GM19324 (cell line): Measurements from ENCODE around the gene GJC2.
A peak's percentile ranks its signal among the peaks of the same experiment; 100 is the strongest.
"Not testable (repeated sequence)": the region's sequence is repeated elsewhere in the genome, so short reads cannot be mapped to it uniquely, and the experiment has no call there.

Experiments
- ATAC-seq: cut with Tn5 transposase; IDR thresholded peaks from one replicate; pipeline ENCODE4 v1.9.1; 2021; ENCODE audit warnings: mild to moderate bottlenecking, moderate library complexity; ENCODE audit not compliant: unreplicated experiment, low FRiP score

The GJC2 gene

GRCh38 chr1:228149406-228150119 is at the start of gene GJC2:
TSS of gene GJC2 (plus strand) at chr1:228149930. CDS start at chr1:228157759, 7,829 bp downstream.
- ATAC-seq: no peak

GRCh38 chr1:228100822-228101613 is 48.7 kb upstream of the GJC2 start:
- no peak for ATAC-seq

- no peak for ATAC-seq
Observed at GRCh38 chr1:228101614-228101993, 48.1 kb upstream of the GJC2 start.

GRCh38 chr1:228101994-228102790 is 47.5 kb upstream of the GJC2 start:
- no peak for ATAC-seq

- peak; percentile 82 for ATAC-seq
Observed at GRCh38 chr1:228102791-228103620, 46.7 kb upstream of the GJC2 start, which contains the start of gene C1orf35. TSS of gene C1orf35 (minus strand) at chr1:228103325. CDS start at chr1:228103227, 98 bp downstream.

- ATAC-seq: no peak
Observed at GRCh38 chr1:228104526-228105269, 45.0 kb upstream of the GJC2 start.

GRCh38 chr1:228105270-228105995 is 44.3 kb upstream of the GJC2 start:
- no peak for ATAC-seq

GRCh38 chr1:228105996-228106799 is 43.5 kb upstream of the GJC2 start:
- no peak for ATAC-seq

GRCh38 chr1:228106800-228107054 is 43.0 kb upstream of the GJC2 start:
- ATAC-seq: no peak

- ATAC-seq: no peak
Observed at GRCh38 chr1:228107636-228108035, 42.1 kb upstream of the GJC2 start.

GRCh38 chr1:228108055-228108690 is 41.6 kb upstream of the GJC2 start:
- ATAC-seq: no peak

- no peak for ATAC-seq
Observed at GRCh38 chr1:228108742-228109072, 41.0 kb upstream of the GJC2 start.

GRCh38 chr1:228109073-228109961 is 40.4 kb upstream of the GJC2 start, which contains the start of gene MRPL55:
TSS of gene MRPL55 (minus strand) at chr1:228109299. CDS start at chr1:228108260, 1,039 bp downstream.
- peak; percentile 93 for ATAC-seq

- ATAC-seq: no peak
Observed at GRCh38 chr1:228109962-228110488, 39.7 kb upstream of the GJC2 start.

- no peak for ATAC-seq
Observed at GRCh38 chr1:228110556-228110955, 39.2 kb upstream of the GJC2 start.

GRCh38 chr1:228111315-228111714 is 38.4 kb upstream of the GJC2 start:
- not testable (repeated sequence) for ATAC-seq

- no peak for ATAC-seq
Observed at GRCh38 chr1:228112167-228112566, 37.6 kb upstream of the GJC2 start.
